Measurements from ENCODE around the gene PFDN4. TPM values are rescaled to one million over a fixed set of nuclear protein-coding genes. Genes with fewer than 3 reads are reported as not detected.

PFDN4 gene
- total RNA-seq, 2 donors from 2014 or later: 48.2 to 101 TPM

DNA sequence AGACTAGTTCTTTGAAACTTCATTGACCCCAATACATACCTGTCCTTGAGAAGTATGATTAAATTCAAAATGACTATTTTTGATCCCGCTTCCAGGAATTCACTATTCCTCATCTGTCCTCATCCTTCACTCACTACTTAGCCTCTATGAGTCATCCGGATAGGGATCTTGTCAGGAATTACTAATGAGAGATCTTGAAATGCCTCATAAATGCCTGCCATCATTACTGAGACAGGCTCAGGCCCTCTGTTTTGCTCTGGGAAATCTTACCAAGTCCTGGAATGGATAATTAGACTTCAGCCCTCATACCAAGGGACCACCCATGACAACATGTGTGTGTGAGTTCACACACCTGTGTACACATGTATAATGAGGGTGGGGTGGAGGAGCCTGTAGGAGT lies 31.3 kb upstream of the PFDN4 start:
- Histone ChIP-seq H3K36me3 (no peaks in the 10 kb centered on the region), H3K4me3 (no peak overlapping the region), H3K27me3 (peaks cover 0 to 7% of the 10 kb centered on the region in 2 donors), H3K4me1 (peaks cover 0 to 26% of the 10 kb centered on the region in 2 donors), H3K27ac (no peak overlapping the region), H3K9me3 (no peaks in the 10 kb centered on the region)
- TF ChIP-seq, protein P1, sequence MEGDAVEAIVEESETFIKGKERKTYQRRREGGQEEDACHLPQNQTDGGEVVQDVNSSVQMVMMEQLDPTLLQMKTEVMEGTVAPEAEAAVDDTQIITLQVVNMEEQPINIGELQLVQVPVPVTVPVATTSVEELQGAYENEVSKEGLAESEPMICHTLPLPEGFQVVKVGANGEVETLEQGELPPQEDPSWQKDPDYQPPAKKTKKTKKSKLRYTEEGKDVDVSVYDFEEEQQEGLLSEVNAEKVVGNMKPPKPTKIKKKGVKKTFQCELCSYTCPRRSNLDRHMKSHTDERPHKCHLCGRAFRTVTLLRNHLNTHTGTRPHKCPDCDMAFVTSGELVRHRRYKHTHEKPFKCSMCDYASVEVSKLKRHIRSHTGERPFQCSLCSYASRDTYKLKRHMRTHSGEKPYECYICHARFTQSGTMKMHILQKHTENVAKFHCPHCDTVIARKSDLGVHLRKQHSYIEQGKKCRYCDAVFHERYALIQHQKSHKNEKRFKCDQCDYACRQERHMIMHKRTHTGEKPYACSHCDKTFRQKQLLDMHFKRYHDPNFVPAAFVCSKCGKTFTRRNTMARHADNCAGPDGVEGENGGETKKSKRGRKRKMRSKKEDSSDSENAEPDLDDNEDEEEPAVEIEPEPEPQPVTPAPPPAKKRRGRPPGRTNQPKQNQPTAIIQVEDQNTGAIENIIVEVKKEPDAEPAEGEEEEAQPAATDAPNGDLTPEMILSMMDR (IDR thresholded peaks at IDR 0.05): no peak
- DNase-seq (ENCODE audit: low spot score): no peak

DNA sequence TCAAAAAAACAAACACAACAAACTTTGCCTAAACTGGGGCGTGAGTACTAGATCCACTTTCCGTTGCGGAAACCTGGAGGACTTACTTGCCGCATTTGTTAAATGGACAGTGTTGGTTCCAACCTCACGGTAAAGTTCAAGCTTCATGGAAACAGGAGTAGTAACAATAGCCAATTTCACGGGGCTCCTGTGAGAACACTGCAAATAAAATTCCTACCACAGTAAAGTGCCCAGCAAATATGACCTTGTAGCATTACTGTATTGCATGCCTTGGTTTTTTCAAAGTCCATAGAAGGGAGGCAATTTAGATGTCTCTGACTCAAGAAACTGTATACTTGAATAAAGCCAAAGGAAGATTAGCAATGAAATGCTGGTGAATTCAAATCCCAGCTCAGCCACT lies 30.5 kb upstream of the PFDN4 start:
- TF ChIP-seq, protein P1 (IDR thresholded peaks at IDR 0.05): no peak
- no peak for DNase-seq (ENCODE audit: low spot score)
- Histone ChIP-seq H3K27ac (no peak overlapping the region), H3K27me3 (peaks cover 0 to 7% of the 10 kb centered on the region in 2 donors), H3K9me3 (no peaks in the 10 kb centered on the region), H3K4me3 (no peak overlapping the region), H3K36me3 (no peaks in the 10 kb centered on the region), H3K4me1 (peaks cover 0 to 26% of the 10 kb centered on the region in 2 donors)

DNA sequence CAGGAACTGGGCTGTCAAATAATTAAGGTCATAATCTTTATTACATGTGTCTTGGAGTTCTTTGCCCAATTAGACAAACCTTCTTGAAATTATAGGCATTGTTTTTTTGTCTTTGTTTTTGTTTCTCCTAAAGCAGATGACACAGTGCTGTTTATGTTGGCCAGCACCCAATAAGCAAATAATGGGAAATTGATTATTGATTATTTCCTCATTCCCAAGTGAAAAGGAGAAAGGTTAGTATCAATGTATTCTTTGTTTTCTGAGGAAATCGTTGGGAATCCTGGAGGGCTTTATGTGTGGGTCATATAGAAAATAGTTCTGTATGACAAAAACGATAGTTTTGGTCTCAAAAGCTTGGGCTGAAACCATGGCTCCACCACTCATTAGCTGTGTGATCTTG lies 29.6 kb upstream of the PFDN4 start:
- H3K4me1 ChIP-seq: peaks cover 0 to 18% of the 10 kb centered on the region in 2 donors
- no peak for DNase-seq (ENCODE audit: low spot score)
- H3K27me3 ChIP-seq: peaks cover 0 to 6% of the 10 kb centered on the region in 2 donors
- H3K4me3 ChIP-seq: no peak overlapping the region
- no peaks in the 10 kb centered on the region for H3K9me3 ChIP-seq
- no peak overlapping the region for H3K27ac ChIP-seq
- no peaks in the 10 kb centered on the region for H3K36me3 ChIP-seq
- TF ChIP-seq, protein P1 (IDR thresholded peaks at IDR 0.05): no peak

DNA sequence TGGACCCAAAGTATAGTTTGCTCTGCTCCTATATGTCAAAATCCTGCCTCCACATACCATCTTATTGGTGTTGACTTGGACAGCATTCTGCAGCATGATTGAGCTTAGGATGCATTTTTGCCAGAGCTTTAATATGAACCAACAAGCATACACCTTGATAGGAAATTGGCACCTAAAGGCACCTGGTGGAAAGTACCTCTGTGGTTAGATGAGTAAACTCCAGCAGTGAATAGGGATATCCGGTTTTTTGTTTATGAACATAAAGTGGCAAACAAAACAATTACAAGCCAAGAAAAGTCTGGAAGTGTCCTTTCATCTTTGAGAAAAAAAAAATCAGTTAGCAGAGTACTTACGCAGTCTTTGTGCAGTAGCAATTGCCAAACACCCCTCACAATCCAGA lies 27.9 kb upstream of the PFDN4 start:
- H3K4me1 ChIP-seq: peaks cover 0 to 1% of the 10 kb centered on the region in 2 donors
- DNase-seq (ENCODE audit: low spot score): no peak
- no peaks in the 10 kb centered on the region for H3K9me3 ChIP-seq
- no peaks in the 10 kb centered on the region for H3K36me3 ChIP-seq
- TF ChIP-seq, protein P1 (IDR thresholded peaks at IDR 0.05): no peak
- no peak overlapping the region for H3K27ac ChIP-seq
- H3K4me3 ChIP-seq: no peak overlapping the region
- no peaks in the 10 kb centered on the region for H3K27me3 ChIP-seq

DNA sequence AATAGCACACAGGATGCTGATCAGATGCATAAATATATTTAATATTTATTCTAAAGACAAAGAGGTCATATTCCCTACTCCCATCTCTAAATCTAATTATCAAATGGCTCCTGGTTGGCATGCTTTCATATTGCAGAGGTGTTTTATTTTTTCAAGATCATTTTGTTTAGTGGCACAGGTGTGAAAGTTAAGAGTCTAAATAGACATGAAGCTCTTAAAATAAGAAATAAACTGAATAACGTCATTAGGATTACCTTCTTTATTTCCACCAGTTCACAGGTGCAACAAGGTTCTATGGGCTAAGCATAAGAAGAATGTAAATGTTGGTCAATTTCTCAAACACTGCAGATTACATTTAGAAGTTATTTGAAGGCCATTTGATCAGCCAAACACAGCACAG lies 27.0 kb upstream of the PFDN4 start:
- no peaks in the 10 kb centered on the region for H3K36me3 ChIP-seq
- H3K9me3 ChIP-seq: no peaks in the 10 kb centered on the region
- TF ChIP-seq, protein P1 (IDR thresholded peaks at IDR 0.05): no peak
- no peak for DNase-seq (ENCODE audit: low spot score)
- no peak overlapping the region for H3K27ac ChIP-seq
- H3K27me3 ChIP-seq: no peaks in the 10 kb centered on the region
- no peak overlapping the region for H3K4me3 ChIP-seq
- no peaks in the 10 kb centered on the region for H3K4me1 ChIP-seq

DNA sequence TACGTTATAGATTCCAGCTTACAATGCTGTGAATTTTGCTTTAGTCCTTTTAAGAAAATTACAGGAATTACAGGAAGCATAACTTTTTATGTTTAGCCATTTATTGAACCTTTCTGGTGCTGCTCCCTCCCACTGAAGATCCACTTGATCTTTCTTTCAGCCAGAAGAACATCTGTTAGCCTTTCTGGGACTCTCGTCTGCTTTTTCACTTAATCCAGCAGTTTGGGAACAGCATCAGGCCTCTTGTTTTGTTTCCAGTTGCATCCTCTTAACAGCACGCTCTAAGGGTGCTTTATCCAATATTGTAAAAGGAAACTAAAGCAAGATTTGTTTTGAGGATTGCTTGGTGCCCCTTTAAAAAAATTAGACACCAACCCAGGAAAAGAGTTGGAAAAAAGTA lies 23.8 kb upstream of the PFDN4 start:
- DNase-seq (ENCODE audit: low spot score): no peak
- H3K4me3 ChIP-seq: no peak overlapping the region
- H3K4me1 ChIP-seq: no peaks in the 10 kb centered on the region
- no peaks in the 10 kb centered on the region for H3K27me3 ChIP-seq
- TF ChIP-seq, protein P1 (IDR thresholded peaks at IDR 0.05): no peak
- H3K36me3 ChIP-seq: no peaks in the 10 kb centered on the region
- H3K9me3 ChIP-seq: no peaks in the 10 kb centered on the region
- no peak overlapping the region for H3K27ac ChIP-seq
